ENCODE measurements around the gene SKIC8. TPM values are rescaled to one million over a fixed set of nuclear protein-coding genes. Genes with fewer than 3 reads are reported as not detected.

SKIC8 gene
- total RNA-seq, 1 donor from 2014 or later = 62.7 TPM

DNA sequence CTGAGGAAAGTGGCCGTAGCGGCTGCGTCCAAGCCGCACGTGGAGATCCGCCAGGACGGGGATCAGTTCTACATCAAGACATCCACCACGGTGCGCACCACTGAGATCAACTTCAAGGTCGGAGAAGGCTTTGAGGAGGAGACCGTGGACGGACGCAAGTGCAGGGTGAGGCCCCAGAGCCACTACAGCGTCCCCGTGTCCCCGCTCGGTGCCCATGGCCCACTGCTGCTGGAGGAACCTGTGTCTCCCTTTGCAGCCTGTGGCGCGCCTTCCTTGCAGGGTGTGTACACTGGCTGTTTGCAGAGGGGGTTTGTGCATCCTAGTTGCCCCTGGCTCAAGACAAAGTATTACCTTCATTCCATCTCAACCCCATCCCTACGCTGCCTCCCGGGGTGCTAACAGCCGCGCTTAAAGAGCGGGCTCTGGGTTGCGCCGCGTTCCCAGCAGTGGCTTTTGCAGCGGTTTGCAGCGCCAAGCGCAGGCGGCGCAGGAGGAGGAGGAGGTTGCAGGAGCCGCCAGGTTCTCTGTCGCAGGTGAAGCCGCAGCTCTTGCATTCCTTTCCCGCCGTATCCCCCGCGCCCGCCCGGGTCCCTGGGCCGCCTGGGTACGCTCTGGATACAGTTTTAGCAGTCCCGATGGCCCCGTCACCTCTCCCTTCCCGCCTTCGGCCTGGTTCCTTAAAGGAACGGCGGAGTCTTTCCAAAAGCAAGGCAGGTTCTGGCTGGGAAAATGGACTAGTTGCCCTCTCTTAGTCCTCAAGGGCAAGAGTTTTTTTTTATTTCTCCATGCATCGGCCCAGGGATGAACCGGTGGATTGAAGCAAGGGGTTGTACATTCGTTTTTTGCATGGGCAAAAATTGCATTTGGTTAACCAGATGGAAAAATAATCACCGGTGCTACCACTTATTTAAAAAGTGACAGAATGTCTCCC, 41.9 kb upstream of the SKIC8 start:
- no peak overlapping the region for H3K4me3 ChIP-seq (ENCODE audit: low read depth, low read length)
- TF ChIP-seq CTCF (conservative IDR thresholded peaks at IDR 0.05; ENCODE audit: low read depth, low read length) = no peak
- DNase-seq (ENCODE audit: low read depth) = no peak

DNA sequence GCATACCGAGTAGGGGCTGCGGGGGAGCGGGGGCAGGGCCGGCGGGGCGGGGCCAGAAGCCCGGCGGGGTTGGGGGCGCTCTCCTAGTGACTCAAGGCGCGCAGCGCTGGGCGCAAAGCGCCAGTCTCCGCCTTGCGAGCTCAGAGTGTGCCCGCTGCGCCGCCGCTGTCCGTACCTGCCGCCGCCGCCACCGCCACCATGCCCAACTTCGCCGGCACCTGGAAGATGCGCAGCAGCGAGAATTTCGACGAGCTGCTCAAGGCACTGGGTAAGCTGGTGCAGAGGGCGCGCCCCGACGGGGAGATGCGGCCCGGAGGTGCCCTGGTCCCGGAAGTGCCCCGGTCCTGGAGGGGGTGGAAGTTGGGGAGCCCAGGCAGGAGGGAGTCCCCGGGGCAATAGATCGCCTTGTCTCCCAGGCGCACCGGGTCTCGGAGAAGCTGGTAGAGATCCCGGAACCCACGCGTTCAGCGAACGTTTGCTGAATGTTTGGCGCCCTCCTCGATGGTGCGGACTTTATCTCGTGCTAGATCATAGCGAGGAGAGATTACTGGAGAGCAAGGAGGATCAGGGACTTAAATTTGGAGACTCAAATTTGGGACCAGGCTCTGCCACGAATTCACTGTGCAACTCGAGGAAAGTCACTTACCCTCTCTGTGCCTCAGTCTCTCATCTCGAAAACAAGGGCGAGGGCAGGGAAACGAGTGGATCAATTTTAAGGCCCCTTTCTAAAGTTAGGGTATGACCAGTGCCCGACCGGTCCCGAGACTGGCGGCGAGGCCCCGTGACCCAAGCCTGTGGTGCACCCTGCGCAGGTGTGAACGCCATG, 41.0 kb upstream of the SKIC8 start, which contains the start of gene CRABP1:
CRABP1 (plus strand) TSS at position 123 of the 826 bp plus-strand sequence; CDS start at position 199, 76 bp downstream.
- DNase-seq (ENCODE audit: low read depth) = no peak
- H3K4me3 ChIP-seq (ENCODE audit: low read depth, low read length) = no peak within 1 kb of the TSS
- TF ChIP-seq CTCF (conservative IDR thresholded peaks at IDR 0.05; ENCODE audit: low read depth, low read length) = no peak

- no peak overlapping the region for H3K4me3 ChIP-seq (ENCODE audit: low read depth, low read length)
- DNase-seq (ENCODE audit: low read depth) = no peak
- TF ChIP-seq CTCF (conservative IDR thresholded peaks at IDR 0.05; ENCODE audit: low read depth, low read length) = no peak
These were observed 40.1 kb upstream of the SKIC8 start for GRCh38 chr15:78339559-78339958.

DNA sequence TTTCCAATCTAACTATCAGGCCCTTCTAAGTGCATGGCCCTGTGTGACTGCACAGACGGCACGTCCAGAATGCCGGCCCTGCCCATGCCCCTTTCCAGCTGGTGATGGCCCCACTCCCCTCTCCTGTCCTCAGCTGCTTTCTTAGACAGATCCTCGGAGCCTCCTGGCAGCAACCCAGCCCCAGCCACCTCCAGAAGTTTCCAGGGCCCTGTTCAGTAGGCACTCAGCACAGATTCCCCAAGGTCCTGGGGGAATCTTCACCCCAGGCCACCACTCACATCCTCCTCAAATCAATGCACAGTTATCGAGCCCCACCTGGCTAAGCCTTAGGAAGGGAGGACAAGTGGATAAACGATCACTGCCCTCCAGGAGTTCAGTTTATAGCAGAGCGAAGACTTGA, 39.4 kb upstream of the SKIC8 start:
- TF ChIP-seq CTCF (conservative IDR thresholded peaks at IDR 0.05; ENCODE audit: low read depth, low read length) = no peak
- H3K4me3 ChIP-seq (ENCODE audit: low read depth, low read length) = no peak overlapping the region
- no peak for DNase-seq (ENCODE audit: low read depth)

- no peak for TF ChIP-seq CTCF (conservative IDR thresholded peaks at IDR 0.05; ENCODE audit: low read depth, low read length)
- no peak for DNase-seq (ENCODE audit: low read depth)
- H3K4me3 ChIP-seq (ENCODE audit: low read depth, low read length) = no peak overlapping the region
These were observed 36.6 kb upstream of the SKIC8 start for GRCh38 chr15:78335985-78336384.

DNA sequence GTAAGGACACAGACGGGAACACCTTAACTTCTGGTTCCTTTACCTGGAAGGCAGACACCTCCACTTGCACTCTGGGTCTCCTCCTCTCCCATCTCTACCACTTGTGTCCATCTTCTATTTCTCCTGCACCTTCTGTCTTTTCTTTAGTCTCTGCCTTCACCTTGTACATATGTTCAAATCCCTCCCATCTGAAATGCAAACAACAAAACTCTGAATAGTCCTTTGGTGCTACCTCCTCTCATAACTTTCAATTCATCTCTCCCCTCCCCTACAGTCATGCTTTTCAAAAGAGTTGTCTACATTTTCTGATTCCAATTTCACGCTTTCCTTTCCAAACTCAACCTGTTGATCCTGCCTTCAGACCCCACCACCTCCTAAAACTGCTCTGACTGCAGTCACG, 35.4 kb upstream of the SKIC8 start:
- no peak for TF ChIP-seq CTCF (conservative IDR thresholded peaks at IDR 0.05; ENCODE audit: low read depth, low read length)
- H3K4me3 ChIP-seq (ENCODE audit: low read depth, low read length) = no peak overlapping the region
- no peak for DNase-seq (ENCODE audit: low read depth)

Measured in epithelial cell of proximal tubule (primary cell).